HG03045 (cell line): ENCODE measurements around the gene CCL25.

Experiments
- ATAC-seq: cut with Tn5 transposase; IDR thresholded peaks from one replicate; pipeline ENCODE4 v1.9.1; 2021; ENCODE audit warnings: mild to moderate bottlenecking, moderate library complexity; ENCODE audit not compliant: unreplicated experiment

CCL25 gene

DNA sequence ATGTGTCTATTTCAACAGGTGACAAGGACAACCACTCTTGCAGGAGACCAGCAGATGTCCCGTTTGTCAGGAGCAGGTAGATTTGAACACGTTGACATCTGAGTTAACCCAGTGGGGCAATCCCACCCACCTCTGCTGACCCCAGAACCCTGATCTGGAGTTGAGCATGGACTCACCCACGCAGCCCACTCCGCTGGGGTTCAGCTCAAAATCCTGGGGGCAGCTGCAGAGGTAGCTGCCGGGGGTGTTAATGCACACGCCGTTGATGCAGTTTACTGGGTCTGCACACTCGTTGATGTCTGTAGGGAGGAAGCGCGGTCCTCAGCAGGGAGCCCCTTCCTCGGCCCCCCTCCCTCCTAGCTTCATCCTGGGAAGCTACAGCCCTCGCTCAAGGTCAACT is 56.9 kb downstream of the CCL25 start:
- no peak for ATAC-seq

DNA sequence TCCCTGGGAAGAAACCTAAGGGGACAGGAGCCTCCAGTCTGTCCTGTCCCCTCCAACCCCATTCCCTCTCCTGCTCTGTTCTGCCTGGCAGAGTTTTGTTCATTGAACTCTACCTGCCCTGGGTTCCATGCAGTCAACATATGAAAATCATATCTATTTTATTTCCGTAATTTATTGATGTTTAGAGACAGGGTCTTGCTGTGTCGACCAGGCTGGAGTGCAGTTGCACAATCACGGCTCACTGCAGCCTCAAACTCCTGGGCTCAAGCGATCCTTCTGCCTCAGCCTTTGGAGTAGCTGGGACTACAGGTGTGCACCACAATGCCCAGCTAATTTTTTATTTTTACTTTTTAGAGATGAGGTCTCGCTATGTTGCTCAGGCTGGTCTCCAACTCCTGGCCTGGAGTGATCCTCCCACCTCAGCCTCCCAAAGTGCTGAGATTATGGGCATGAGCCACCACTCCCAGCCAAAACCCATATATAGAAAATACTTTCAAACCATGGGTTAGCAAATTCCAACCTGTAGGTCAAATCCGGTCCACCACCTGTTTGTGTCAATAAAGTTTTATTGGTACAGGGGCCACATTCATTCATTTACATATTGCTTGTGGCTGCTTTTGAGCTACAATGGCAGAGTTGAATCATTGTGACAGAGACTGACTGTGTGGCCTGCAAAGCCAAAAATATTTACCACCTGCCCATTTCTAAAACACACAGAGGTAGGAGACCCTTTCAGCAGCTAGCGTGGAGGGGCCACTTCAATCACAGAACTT is 57.5 kb downstream of the CCL25 start:
- no peak for ATAC-seq

DNA sequence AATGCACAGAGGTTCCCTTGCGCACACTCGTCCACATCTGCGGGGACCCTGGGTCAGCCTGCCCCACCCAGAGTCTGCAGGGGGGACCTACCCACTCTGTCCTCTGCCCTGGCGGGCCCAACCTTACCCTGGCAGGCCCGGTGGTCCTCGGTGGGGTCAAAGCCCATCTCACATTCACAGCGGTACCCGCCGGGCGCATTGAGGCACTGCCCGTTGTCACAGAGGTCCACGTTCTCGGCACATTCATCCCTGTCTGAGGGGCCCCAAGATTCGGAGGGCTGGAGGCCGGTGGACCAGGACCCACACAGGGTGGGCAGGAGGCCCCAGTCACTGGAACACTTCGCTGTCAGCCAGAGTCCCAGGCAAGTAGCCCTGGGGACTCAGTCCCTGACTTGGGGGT is 58.4 kb downstream of the CCL25 start:
- ATAC-seq: no peak

- ATAC-seq: no peak
Observed at GRCh38 chr19:8111376-8111775, 58.8 kb downstream of the CCL25 start.
